Thoracic aorta (tissue), 2 donors: ENCODE results near the gene NARF. TPM values are rescaled to one million over a fixed set of nuclear protein-coding genes. Genes with fewer than 3 reads are reported as not detected.

ENCODE experiments used
- ATAC-seq: fragments of 150-250 bp; one replicate; pipeline ENCODE4 v1.8.0; 2017; ENCODE audit warnings: low read depth; ENCODE audit not compliant: insufficient number of reproducible peaks, low FRiP score
- DNase-seq: peaks from one replicate; pipeline ENCODE4 v3.0.0-alpha.2; 2020; ENCODE audit warnings: low spot score
- H3K27ac ChIP-seq, 2 donors: fragments of 200-600 bp; sonication (generic); 1 replicate in 1 of 2; 2 replicates in 1 of 2; pipeline ENCODE4 v1.5.1; 2016; ENCODE audit warnings: mild to moderate bottlenecking in 2 of 2, moderate library complexity in 2 of 2
- H3K27me3 ChIP-seq: fragments of 200-600 bp; sonication (generic); replicated peaks from 2 replicates; pipeline ENCODE4 v1.6.0; 2016; ENCODE audit warnings: mild to moderate bottlenecking; ENCODE audit not compliant: insufficient read depth
- H3K36me3 ChIP-seq: fragments of 200-600 bp; sonication (generic); one replicate; pipeline ENCODE4 v1.5.1; 2016
- H3K4me1 ChIP-seq, 2 donors: fragments of 200-600 bp; sonication (generic); 1 replicate in 1 of 2; 2 replicates in 1 of 2; pipeline versions ENCODE4 v1.5.1 to v1.6.0; 2016; ENCODE audit warnings: low read depth in 2 of 2, mild to moderate bottlenecking in 1 of 2; ENCODE audit not compliant: control insufficient read depth in 1 of 2
- H3K4me3 ChIP-seq: fragments of 200-600 bp; sonication (generic); 2 replicates; pipeline ENCODE4 v1.5.1; 2016; ENCODE audit warnings: mild to moderate bottlenecking
- H3K9me3 ChIP-seq: fragments of 200-600 bp; sonication (generic); 2 replicates; pipeline ENCODE4 v1.5.1; 2016
- total RNA-seq, 2 donors: library from RNA; depleted of rRNA; stranded (reverse); fragments of >200 nt; gene quantifications; one replicate each; pipeline versions ENCODE4 v1.1.0 to v1.2.3, GENCODE V29; 2016
- TF ChIP-seq, protein P1 (sequence below): fragments of 200-600 bp; sonication (generic); IDR thresholded peaks from one replicate; pipeline ENCODE4 v1.5.1; 2019; ENCODE audit warnings: antibody characterized with exemption

NARF gene
- total RNA-seq, 2 donors from 2014 or later = 77.0 to 86.8 TPM

DNA sequence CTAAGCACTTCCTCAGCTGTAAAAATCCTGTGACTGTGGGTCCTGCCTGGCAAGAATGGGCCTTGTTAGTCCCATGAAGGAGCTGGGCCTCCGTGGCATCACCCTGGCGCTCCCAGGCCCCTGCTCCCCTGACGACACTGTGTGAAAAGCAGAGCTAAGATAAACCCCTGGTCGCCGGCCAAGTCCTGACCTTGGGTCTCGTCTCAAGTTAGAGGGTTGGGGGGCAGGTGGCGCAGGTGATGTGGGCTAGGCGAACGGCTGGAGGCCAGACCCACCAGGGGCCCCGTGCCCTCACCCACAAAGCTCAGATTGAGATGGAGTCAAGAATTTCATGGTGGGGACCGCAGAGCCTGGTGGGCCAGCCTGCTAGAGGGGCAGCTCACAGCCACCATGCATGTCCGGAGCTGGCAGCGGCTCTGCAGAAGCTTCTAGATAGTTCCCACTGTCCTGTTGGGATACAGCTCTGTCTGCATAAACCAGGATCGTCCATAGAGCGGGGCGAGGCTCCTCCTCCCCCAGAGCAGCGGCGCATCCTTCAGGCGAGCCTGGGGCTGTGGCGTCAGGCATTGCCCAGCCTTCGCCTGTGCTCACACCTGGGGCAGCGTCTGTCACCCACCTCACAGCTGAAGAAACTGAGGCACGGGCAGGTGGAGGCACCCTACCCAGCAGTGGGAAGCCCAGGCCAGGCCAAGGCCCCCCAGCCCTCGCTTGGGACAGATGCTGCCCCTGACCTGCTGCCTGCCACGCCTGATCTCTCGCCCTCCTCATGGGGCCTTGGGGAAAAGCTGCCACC, 19.9 kb upstream of the NARF start:
- no peaks in the 10 kb centered on the region for H3K27me3 ChIP-seq
- peaks cover 9% of the 10 kb centered on the region for H3K36me3 ChIP-seq
- no peak overlapping the region for H3K4me3 ChIP-seq
- ATAC-seq (no peak), DNase-seq (no peak)
- no peaks in the 10 kb centered on the region for H3K4me1 ChIP-seq
- TF ChIP-seq, protein P1, sequence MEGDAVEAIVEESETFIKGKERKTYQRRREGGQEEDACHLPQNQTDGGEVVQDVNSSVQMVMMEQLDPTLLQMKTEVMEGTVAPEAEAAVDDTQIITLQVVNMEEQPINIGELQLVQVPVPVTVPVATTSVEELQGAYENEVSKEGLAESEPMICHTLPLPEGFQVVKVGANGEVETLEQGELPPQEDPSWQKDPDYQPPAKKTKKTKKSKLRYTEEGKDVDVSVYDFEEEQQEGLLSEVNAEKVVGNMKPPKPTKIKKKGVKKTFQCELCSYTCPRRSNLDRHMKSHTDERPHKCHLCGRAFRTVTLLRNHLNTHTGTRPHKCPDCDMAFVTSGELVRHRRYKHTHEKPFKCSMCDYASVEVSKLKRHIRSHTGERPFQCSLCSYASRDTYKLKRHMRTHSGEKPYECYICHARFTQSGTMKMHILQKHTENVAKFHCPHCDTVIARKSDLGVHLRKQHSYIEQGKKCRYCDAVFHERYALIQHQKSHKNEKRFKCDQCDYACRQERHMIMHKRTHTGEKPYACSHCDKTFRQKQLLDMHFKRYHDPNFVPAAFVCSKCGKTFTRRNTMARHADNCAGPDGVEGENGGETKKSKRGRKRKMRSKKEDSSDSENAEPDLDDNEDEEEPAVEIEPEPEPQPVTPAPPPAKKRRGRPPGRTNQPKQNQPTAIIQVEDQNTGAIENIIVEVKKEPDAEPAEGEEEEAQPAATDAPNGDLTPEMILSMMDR = no peak
- no peaks in the 10 kb centered on the region for H3K9me3 ChIP-seq
- H3K27ac ChIP-seq = no peak overlapping the region

DNA sequence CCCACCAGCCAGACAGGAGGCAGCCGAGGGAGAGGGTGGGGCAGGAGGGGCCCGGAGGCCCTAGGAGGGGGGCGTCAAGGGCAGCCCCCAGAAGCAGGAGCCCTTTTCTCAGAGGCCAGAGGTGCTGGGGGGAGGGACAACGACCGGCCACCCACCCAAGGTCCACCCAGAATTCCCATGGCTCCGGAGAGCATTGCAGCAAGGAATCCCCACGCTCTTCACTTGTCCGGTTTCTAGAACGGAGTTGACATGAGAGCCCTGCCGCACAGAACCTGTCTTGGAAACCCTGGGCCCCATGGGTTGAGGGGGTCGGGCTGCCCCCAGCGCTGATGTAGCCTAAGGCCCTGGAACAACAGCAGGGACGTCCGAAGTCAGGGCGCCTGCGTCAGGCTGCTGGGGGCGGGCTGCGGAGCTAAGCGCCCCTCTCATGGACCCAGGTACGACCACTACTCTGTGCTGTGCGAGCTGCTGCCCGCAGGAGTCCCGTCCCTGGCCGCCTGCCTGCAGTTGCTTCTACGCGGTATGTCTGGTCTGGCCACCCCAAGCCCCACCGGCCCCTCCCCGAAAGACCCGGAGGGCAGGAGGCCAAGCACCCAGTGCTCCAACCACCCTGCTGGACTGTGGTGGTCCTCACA, 19.2 kb upstream of the NARF start:
- Histone ChIP-seq H3K9me3 (no peaks in the 10 kb centered on the region), H3K4me3 (no peak overlapping the region), H3K4me1 (no peaks in the 10 kb centered on the region), H3K27me3 (no peaks in the 10 kb centered on the region), H3K27ac (no peak overlapping the region), H3K36me3 (peaks cover 9% of the 10 kb centered on the region)
- TF ChIP-seq, protein P1 = no peak
- DNase-seq = no peak
- no peak for ATAC-seq

DNA sequence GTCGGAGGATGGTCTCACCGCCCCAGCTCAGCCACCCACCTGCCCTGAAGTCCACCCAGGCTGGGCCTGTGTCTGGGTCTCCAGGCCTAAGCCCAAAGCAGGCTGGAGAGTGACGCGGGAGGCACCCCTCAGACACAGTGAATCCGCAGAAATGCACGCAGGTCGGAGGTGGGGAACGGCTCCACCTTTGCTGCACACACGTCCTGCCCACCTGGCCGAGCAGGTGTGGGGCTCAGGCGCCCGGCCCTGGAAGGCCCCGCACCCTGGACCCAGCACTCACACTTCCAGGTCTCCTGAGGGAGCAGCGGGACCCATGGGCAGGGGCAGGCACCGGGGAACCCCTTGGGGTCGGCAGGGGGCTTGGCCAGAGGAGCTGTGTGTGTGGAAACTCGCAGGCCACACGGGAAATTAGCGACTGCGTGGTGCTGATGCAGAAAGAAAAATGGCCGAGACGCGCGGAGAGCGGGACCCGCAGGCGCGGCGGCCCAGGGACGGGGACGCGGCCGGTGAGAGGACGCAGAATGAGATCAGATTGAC, 18.6 kb upstream of the NARF start:
- H3K9me3 ChIP-seq = no peaks in the 10 kb centered on the region
- no peaks in the 10 kb centered on the region for H3K27me3 ChIP-seq
- no peak for DNase-seq
- H3K4me3 ChIP-seq = no peak overlapping the region
- peaks cover 9% of the 10 kb centered on the region for H3K36me3 ChIP-seq
- no peak overlapping the region for H3K27ac ChIP-seq
- ATAC-seq = no peak
- no peaks in the 10 kb centered on the region for H3K4me1 ChIP-seq
- TF ChIP-seq, protein P1 = no peak

GRCh38 chr17:82440469-82440981, 18.0 kb upstream of the NARF start:
- H3K36me3 ChIP-seq = peaks cover 9% of the 10 kb centered on the region
- H3K27me3 ChIP-seq = no peaks in the 10 kb centered on the region
- TF ChIP-seq, protein P1 = no peak
- H3K4me1 ChIP-seq = peaks cover 5 to 6% of the 10 kb centered on the region in 2 donors
- no peaks in the 10 kb centered on the region for H3K9me3 ChIP-seq
- H3K27ac ChIP-seq = no peak overlapping the region
- H3K4me3 ChIP-seq = no peak overlapping the region
- ATAC-seq (no peak), DNase-seq (no peak)

- ATAC-seq (no peak), DNase-seq (no peak)
- Histone ChIP-seq H3K36me3 (peaks cover 9% of the 10 kb centered on the region), H3K9me3 (no peaks in the 10 kb centered on the region), H3K4me1 (peaks cover 8 to 11% of the 10 kb centered on the region in 2 donors), H3K4me3 (no peak overlapping the region), H3K27me3 (no peaks in the 10 kb centered on the region), H3K27ac (no peak overlapping the region)
- TF ChIP-seq, protein P1 = no peak
Observed at GRCh38 chr17:82440991-82441627, 17.4 kb upstream of the NARF start.
